Smooth muscle cell (in vitro differentiated cells): ENCODE results near the gene SMOC1. TPM values are rescaled to one million over a fixed set of nuclear protein-coding genes. Genes with fewer than 3 reads are reported as not detected.
A peak's percentile ranks its signal among the peaks of the same experiment; 100 is the strongest.

Experiments
- DNase-seq: peaks from one replicate; lab custom pipeline; 2025; ENCODE audit not compliant: unreplicated experiment; lab: John Stamatoyannopoulos, UW
- H2AFZ ChIP-seq: fragments of 200-600 bp; sonication (generic); 2 replicates; pipeline ENCODE4 v1.6.0; 2016; ENCODE audit warnings: antibody characterized with exemption, low read depth, mild to moderate bottlenecking
- H3F3A ChIP-seq: fragments of 200-600 bp; sonication (generic); 2 replicates; pipeline ENCODE4 v1.6.0; 2017; ENCODE audit warnings: antibody characterized with exemption, low read depth
- H3K27ac ChIP-seq: fragments of 200-600 bp; sonication (generic); 2 replicates; pipeline ENCODE4 v1.5.1; 2016; ENCODE audit warnings: low read depth, mild to moderate bottlenecking
- H3K27me3 ChIP-seq: fragments of 200-600 bp; sonication (generic); 2 replicates; pipeline ENCODE4 v1.6.1; 2016; ENCODE audit warnings: low read depth, mild to moderate bottlenecking
- H3K36me3 ChIP-seq: fragments of 200-600 bp; sonication (generic); 2 replicates; pipeline ENCODE4 v1.5.1; 2016; ENCODE audit warnings: low read depth
- H3K4me1 ChIP-seq: fragments of 200-600 bp; sonication (generic); 2 replicates; pipeline ENCODE4 v1.5.1; 2016; ENCODE audit warnings: low read depth
- H3K4me2 ChIP-seq: fragments of 200-600 bp; sonication (generic); 2 replicates; pipeline ENCODE4 v1.6.0; 2016; ENCODE audit warnings: mild to moderate bottlenecking
- H3K4me3 ChIP-seq: fragments of 200-600 bp; sonication (generic); 2 replicates; pipeline ENCODE4 v1.5.1; 2016; ENCODE audit warnings: mild to moderate bottlenecking
- H3K79me2 ChIP-seq: fragments of 200-600 bp; sonication (generic); 2 replicates; pipeline ENCODE4 v1.6.0; 2016; ENCODE audit warnings: low read depth, mild to moderate bottlenecking
- H3K9ac ChIP-seq: fragments of 200-600 bp; sonication (generic); 2 replicates; pipeline ENCODE4 v1.6.0; 2016; ENCODE audit warnings: low read depth
- H3K9me3 ChIP-seq: fragments of 200-600 bp; sonication (generic); replicated peaks from 2 replicates; pipeline ENCODE4 v1.5.1; 2016; ENCODE audit warnings: low read depth
- H4K20me1 ChIP-seq: fragments of 200-600 bp; sonication (generic); 2 replicates; pipeline ENCODE4 v1.6.0; 2016; ENCODE audit warnings: low read depth
- WGBS: methylation state at CpG from one replicate; pipeline ENCODE4 v1.1.7; 2016; ENCODE audit warnings: low lambda C conversion rate; 5-methylcytosine and 5-hydroxymethylcytosine counted together
- polyA plus RNA-seq: library from polyadenylated mRNA; unstranded; fragments of >200 nt; fragmentation: Nextera tagmentation; extraction: Ambion mirVana; gene quantifications from 2 replicates; pipeline ENCODE4 v1.2.1, GENCODE V29; 2016
- total RNA-seq: library from RNA; depleted of rRNA; stranded (reverse); fragments of >200 nt; gene quantifications from 2 replicates; pipeline ENCODE4 v1.2.3, GENCODE V29; 2014
- TF ChIP-seq, protein P1 (sequence below): fragments of 200-600 bp; sonication (generic); IDR thresholded peaks from 2 replicates; pipeline ENCODE4 v1.5.1; 2017; ENCODE audit warnings: borderline replicate concordance, mild to moderate bottlenecking, antibody characterized with exemption; ENCODE audit not compliant: insufficient read depth, poor library complexity, severe bottlenecking

The SMOC1 gene
- total and polyA plus RNA-seq, 2 experiments from 2014 or later = 1.6 to 6.3 TPM

DNA sequence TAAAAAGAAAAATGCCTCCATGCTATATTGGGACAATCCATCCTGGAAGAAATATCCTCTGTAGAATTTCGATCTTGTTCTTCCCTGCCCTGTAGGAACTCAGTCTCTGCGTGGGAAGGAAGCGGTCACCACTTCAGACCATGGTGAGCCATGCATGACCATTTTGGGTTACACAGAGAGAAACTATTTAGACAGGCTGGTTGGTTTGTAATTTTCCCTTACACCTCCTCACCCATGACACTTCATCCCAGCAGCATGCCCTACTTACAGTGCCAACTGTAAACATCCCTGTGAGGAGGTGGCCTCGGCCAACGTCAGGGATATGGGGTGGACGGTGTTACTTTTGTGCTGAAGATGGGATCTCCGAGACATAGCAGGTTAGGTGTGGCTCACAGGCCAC lies 121.4 kb downstream of the SMOC1 start:
- peaks cover 5% of the 10 kb centered on the region for H3F3A ChIP-seq
- H4K20me1 ChIP-seq = no peaks in the 10 kb centered on the region
- H3K36me3 ChIP-seq = no peaks in the 10 kb centered on the region
- H3K27ac ChIP-seq = peak overlapping the region; percentile 88
- H3K4me2 ChIP-seq = peak overlapping the region; percentile 7
- no peaks in the 10 kb centered on the region for H3K9me3 ChIP-seq
- no peak for DNase-seq
- H2AFZ ChIP-seq = no peak overlapping the region
- peaks cover 13% of the 10 kb centered on the region for H3K4me1 ChIP-seq
- no peaks in the 10 kb centered on the region for H3K27me3 ChIP-seq
- 79% methylated on average over 7 of the region's 7 CpGs for WGBS
- H3K9ac ChIP-seq = peak overlapping the region; percentile 53
- TF ChIP-seq, protein P1, sequence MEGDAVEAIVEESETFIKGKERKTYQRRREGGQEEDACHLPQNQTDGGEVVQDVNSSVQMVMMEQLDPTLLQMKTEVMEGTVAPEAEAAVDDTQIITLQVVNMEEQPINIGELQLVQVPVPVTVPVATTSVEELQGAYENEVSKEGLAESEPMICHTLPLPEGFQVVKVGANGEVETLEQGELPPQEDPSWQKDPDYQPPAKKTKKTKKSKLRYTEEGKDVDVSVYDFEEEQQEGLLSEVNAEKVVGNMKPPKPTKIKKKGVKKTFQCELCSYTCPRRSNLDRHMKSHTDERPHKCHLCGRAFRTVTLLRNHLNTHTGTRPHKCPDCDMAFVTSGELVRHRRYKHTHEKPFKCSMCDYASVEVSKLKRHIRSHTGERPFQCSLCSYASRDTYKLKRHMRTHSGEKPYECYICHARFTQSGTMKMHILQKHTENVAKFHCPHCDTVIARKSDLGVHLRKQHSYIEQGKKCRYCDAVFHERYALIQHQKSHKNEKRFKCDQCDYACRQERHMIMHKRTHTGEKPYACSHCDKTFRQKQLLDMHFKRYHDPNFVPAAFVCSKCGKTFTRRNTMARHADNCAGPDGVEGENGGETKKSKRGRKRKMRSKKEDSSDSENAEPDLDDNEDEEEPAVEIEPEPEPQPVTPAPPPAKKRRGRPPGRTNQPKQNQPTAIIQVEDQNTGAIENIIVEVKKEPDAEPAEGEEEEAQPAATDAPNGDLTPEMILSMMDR = no peak
- no peak overlapping the region for H3K4me3 ChIP-seq
- no peaks in the 10 kb centered on the region for H3K79me2 ChIP-seq

- Histone ChIP-seq H3K9ac (no peak overlapping the region), H3K9me3 (no peaks in the 10 kb centered on the region), H3K4me3 (no peak overlapping the region), H3K36me3 (no peaks in the 10 kb centered on the region), H3K79me2 (no peaks in the 10 kb centered on the region), H3K4me2 (no peak overlapping the region), H3F3A (peaks cover 5% of the 10 kb centered on the region), H3K4me1 (peaks cover 14% of the 10 kb centered on the region), H4K20me1 (no peaks in the 10 kb centered on the region), H3K27ac (no peak overlapping the region), H2AFZ (no peak overlapping the region), H3K27me3 (no peaks in the 10 kb centered on the region)
- WGBS = 89% methylated on average over 6 of the region's 6 CpGs
- TF ChIP-seq, protein P1 = no peak
- DNase-seq = no peak
Measured at GRCh38 chr14:70002589-70003346, 123.6 kb downstream of the SMOC1 start.

- Histone ChIP-seq H3K9ac (no peak overlapping the region), H3K27ac (peak overlapping the region; percentile 68), H3K4me3 (no peak overlapping the region), H4K20me1 (no peaks in the 10 kb centered on the region), H2AFZ (no peak overlapping the region), H3K79me2 (no peaks in the 10 kb centered on the region), H3F3A (peaks cover 8% of the 10 kb centered on the region), H3K9me3 (no peaks in the 10 kb centered on the region), H3K36me3 (no peaks in the 10 kb centered on the region), H3K4me1 (peaks cover 30% of the 10 kb centered on the region), H3K27me3 (no peaks in the 10 kb centered on the region), H3K4me2 (peak overlapping the region; percentile 27)
- TF ChIP-seq, protein P1 = no peak
- 71% methylated on average over 2 of the region's 2 CpGs for WGBS
- DNase-seq = no peak
Measured at GRCh38 chr14:70004791-70005190, 125.6 kb downstream of the SMOC1 start.
